Measurements from ENCODE around the gene HAPSTR1. TPM values are rescaled to one million over a fixed set of nuclear protein-coding genes. Genes with fewer than 3 reads are reported as not detected.

HAPSTR1 gene
- polyA plus RNA-seq, 3 donors: 7.2 to 58.9 (median 11.1) TPM

GRCh38 chr16:9115277-9115676 lies 23.8 kb downstream of the HAPSTR1 start:
- Mint-ChIP-seq H3K4me3 (no peak overlapping the region), H3K4me1 (peaks cover 67% of the 10 kb centered on the region), H3K9me3 (no peaks in the 10 kb centered on the region), H3K27ac (peak overlapping the region in 5 of 7 donors; percentile 47 to 87 (median 69)), H3K27me3 (ENCODE audit: low read depth in 3 of 3) (no peaks in the 10 kb centered on the region), H3K36me3 (peaks cover 71 to 84% of the 10 kb centered on the region in 2 donors)
- Histone ChIP-seq H3K9ac (ENCODE audit: insufficient read depth, low read length, poor library complexity, severe bottlenecking) (no peak overlapping the region), H3K4me1 (ENCODE audit: control insufficient read depth in 1 of 2, insufficient read depth in 2 of 2, low read length in 2 of 2) (peaks cover 32 to 43% of the 10 kb centered on the region in 2 donors), H3K27me3 (ENCODE audit: control insufficient read depth in 2 of 2, insufficient read depth in 2 of 2, low read length in 2 of 2) (no peaks in the 10 kb centered on the region), H4K20me1 (ENCODE audit: insufficient read depth, low read length) (peaks cover 100% of the 10 kb centered on the region), H2AFZ (ENCODE audit: insufficient read depth, low read depth, low read length, poor library complexity, severe bottlenecking) (no peak overlapping the region), H3K79me2 (ENCODE audit: insufficient read depth, low read length) (peaks cover 100% of the 10 kb centered on the region), H3K27ac (ENCODE audit: low read depth in 1 of 2, low read length in 2 of 2) (peak overlapping the region in 1 of 2 donors; percentile 71), H3K4me2 (replicated peaks; ENCODE audit: extremely low read depth, low read length, poor library complexity, severe bottlenecking) (no peak overlapping the region), H3K9me3 (replicated peaks in 1 of 2; ENCODE audit: control insufficient read depth in 1 of 2, insufficient read depth in 1 of 2, low read length in 2 of 2) (no peaks in the 10 kb centered on the region), H3K4me3 (replicated peaks in 1 of 3; ENCODE audit: low read depth in 2 of 3, low read length in 3 of 3) (no peak overlapping the region), H3K36me3 (replicated peaks in 1 of 2; ENCODE audit: control insufficient read depth in 1 of 2, insufficient read depth in 2 of 2, low read length in 2 of 2) (peaks cover 36 to 76% of the 10 kb centered on the region in 2 donors)
- intact Hi-C loops (cut with micrococcal nuclease): loop anchor here in 1 of 2 donors (10.0 kb wide), 1 partner anchor 480 kb away; no protein-coding TSS in a partner anchor
- TF ChIP-seq, protein P1, sequence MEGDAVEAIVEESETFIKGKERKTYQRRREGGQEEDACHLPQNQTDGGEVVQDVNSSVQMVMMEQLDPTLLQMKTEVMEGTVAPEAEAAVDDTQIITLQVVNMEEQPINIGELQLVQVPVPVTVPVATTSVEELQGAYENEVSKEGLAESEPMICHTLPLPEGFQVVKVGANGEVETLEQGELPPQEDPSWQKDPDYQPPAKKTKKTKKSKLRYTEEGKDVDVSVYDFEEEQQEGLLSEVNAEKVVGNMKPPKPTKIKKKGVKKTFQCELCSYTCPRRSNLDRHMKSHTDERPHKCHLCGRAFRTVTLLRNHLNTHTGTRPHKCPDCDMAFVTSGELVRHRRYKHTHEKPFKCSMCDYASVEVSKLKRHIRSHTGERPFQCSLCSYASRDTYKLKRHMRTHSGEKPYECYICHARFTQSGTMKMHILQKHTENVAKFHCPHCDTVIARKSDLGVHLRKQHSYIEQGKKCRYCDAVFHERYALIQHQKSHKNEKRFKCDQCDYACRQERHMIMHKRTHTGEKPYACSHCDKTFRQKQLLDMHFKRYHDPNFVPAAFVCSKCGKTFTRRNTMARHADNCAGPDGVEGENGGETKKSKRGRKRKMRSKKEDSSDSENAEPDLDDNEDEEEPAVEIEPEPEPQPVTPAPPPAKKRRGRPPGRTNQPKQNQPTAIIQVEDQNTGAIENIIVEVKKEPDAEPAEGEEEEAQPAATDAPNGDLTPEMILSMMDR (IDR thresholded peaks at IDR 0.05): no peak
- DNase-seq: no peak
- 94% methylated on average over 3 of the region's 3 CpGs for WGBS (ENCODE audit: insufficient coverage)

GRCh38 chr16:9116141-9116540 lies 24.7 kb downstream of the HAPSTR1 start:
- Histone ChIP-seq H3K27me3 (ENCODE audit: control insufficient read depth in 2 of 2, insufficient read depth in 2 of 2, low read length in 2 of 2) (no peaks in the 10 kb centered on the region), H3K4me2 (replicated peaks; ENCODE audit: extremely low read depth, low read length, poor library complexity, severe bottlenecking) (no peak overlapping the region), H3K27ac (ENCODE audit: low read depth in 1 of 2, low read length in 2 of 2) (peak overlapping the region in 1 of 2 donors; percentile 58), H3K79me2 (ENCODE audit: insufficient read depth, low read length) (peaks cover 100% of the 10 kb centered on the region), H3K4me1 (ENCODE audit: control insufficient read depth in 1 of 2, insufficient read depth in 2 of 2, low read length in 2 of 2) (peaks cover 24 to 34% of the 10 kb centered on the region in 2 donors), H3K9me3 (replicated peaks in 1 of 2; ENCODE audit: control insufficient read depth in 1 of 2, insufficient read depth in 1 of 2, low read length in 2 of 2) (no peaks in the 10 kb centered on the region), H3K9ac (ENCODE audit: insufficient read depth, low read length, poor library complexity, severe bottlenecking) (no peak overlapping the region), H3K36me3 (replicated peaks in 1 of 2; ENCODE audit: control insufficient read depth in 1 of 2, insufficient read depth in 2 of 2, low read length in 2 of 2) (peaks cover 34 to 76% of the 10 kb centered on the region in 2 donors), H3K4me3 (replicated peaks in 1 of 3; ENCODE audit: low read depth in 2 of 3, low read length in 3 of 3) (no peak overlapping the region), H4K20me1 (ENCODE audit: insufficient read depth, low read length) (peaks cover 100% of the 10 kb centered on the region), H2AFZ (ENCODE audit: insufficient read depth, low read depth, low read length, poor library complexity, severe bottlenecking) (no peak overlapping the region)
- H3K36me3 Mint-ChIP-seq: peaks cover 70 to 86% of the 10 kb centered on the region in 2 donors
- TF ChIP-seq, protein P1 (IDR thresholded peaks at IDR 0.05): no peak
- peak overlapping the region in 2 of 7 donors; percentile 57 to 82 for H3K27ac Mint-ChIP-seq
- H3K4me3 Mint-ChIP-seq: no peak overlapping the region
- WGBS (ENCODE audit: insufficient coverage): no CpG with 5 or more reads among the region's 2 CpGs
- H3K4me1 Mint-ChIP-seq: peaks cover 58% of the 10 kb centered on the region
- intact Hi-C loops (cut with micrococcal nuclease): loop anchor here in 1 of 2 donors (10.0 kb wide), 1 partner anchor 481 kb away; no protein-coding TSS in a partner anchor
- H3K27me3 Mint-ChIP-seq (ENCODE audit: low read depth in 3 of 3): no peaks in the 10 kb centered on the region
- no peaks in the 10 kb centered on the region for H3K9me3 Mint-ChIP-seq
- DNase-seq: no peak

All from CD14-positive monocyte (primary cell).